ENCODE measurements around the gene PKHD1. TPM values are rescaled to one million over a fixed set of nuclear protein-coding genes. Genes with fewer than 3 reads are reported as not detected.

PKHD1 gene
- total RNA-seq (2022; extraction: Qiagen RNA extraction; ENCODE audit: low read depth): not detected in 5 replicates

DNA sequence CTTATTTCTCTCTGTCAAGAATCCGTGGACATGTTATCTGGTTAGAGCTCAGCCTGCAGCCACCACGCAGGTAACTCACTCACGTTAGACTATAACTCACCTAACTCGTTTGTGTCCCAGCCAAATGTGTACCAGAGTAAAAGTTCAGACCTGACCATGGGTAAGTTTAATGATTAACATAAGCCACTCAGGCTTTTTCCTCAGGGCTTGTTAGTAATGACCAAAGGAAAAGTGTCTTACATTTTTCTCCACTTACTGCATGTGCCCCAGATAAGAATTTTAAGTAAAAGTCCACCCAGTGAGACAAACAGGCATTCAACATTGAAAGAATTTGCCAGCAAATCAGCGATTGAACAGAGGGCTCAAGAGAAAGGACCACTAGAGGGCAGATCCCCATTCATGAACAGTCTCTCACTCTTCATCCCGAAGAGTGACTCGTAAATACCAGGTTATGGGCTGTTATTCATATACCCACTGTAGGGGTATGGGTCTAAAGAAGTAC, at the start of gene PKHD1:
Gene PKHD1, minus strand, starts transcription at position 116 of the 502 bp plus-strand sequence. CDS start 2,680 bp downstream, outside the sequence.

Other genes starting within 250 kb of the PKHD1 start
- gene IL17A, start 98.8 kb upstream of the PKHD1 start, total RNA-seq (2022; extraction: Qiagen RNA extraction; ENCODE audit: low read depth): not detected in 5 replicates
- not detected in 5 replicates for gene IL17F, start 156.9 kb upstream of the PKHD1 start, total RNA-seq (2022; extraction: Qiagen RNA extraction; ENCODE audit: low read depth)
- gene MCM3, start 197.1 kb upstream of the PKHD1 start, total RNA-seq (2022; extraction: Qiagen RNA extraction; ENCODE audit: low read depth): 72.8 to 80.0 TPM (median 78.4 TPM) in 5 replicates

All from A549 treated with GW870086 at 1 μM for 4 hours (cell line).